Measurements from ENCODE around the gene PNPLA5.
"Not testable (repeated sequence)": the region's sequence is repeated elsewhere in the genome, so short reads cannot be mapped to it uniquely, and the experiment has no call there.

Gene PNPLA5

DNA sequence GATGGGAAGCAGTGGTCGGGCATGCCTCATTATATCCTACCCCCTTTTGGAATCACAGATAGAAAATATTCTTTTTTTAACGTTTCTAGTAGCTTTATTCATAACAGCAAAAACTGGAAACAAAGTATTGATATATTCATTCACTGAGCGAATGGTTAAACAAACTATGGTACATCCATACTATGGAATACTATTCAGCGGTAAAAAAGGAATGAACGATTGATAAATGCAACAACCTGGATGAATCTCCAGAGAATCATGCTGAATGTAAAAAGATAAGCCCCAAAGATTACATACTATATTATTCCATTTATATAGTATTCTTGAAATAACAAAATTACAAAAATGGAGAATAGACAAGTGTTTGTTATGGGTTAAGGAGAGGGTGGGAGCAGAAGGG, 22.0 kb downstream of the PNPLA5 start:
- Histone ChIP-seq H3K27me3 (ENCODE audit: insufficient read depth, poor library complexity, severe bottlenecking) (no peaks in the 10 kb centered on the region), H3K27ac (replicated peaks) (no peak overlapping the region), H3K4me3 (replicated peaks; ENCODE audit: insufficient read depth, low read length) (no peak overlapping the region)
- no peak for DNase-seq (ENCODE audit: low read depth in 1 of 2, low spot score in 1 of 2)
- TF ChIP-seq CTCF (IDR thresholded peaks at IDR 0.05; ENCODE audit: insufficient read depth, low read length): no peak
- no peak for TF ChIP-seq POLR2AphosphoS5 (IDR thresholded peaks at IDR 0.05; ENCODE audit: low read depth)
- no peak for TF ChIP-seq GABPA (IDR thresholded peaks at IDR 0.05; ENCODE audit: low read depth)
- TF ChIP-seq REST (IDR thresholded peaks at IDR 0.05; ENCODE audit: insufficient replicate concordance, low read depth): no peak
- no peak for TF ChIP-seq SPI1 (IDR thresholded peaks at IDR 0.05; ENCODE audit: borderline replicate concordance, low read depth)

DNA sequence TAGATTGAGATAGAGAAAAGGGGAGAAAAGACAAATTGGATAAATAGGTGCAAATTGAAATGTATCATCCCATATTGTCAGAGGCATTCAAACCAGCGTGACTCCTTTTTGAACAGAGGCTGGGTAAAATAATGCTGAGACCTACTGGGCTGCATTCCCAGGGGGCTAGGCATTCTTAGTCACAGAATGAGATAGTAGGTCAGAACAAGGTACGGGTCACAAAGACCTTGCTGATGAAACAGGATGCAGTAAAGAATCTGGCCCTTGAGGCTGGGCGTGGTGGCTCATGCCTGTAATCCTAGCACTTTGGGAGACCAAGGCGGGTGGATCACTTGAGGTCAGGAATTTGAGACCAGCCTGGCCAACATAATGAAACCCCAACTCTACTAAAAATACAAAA, 22.8 kb downstream of the PNPLA5 start:
- DNase-seq (ENCODE audit: low read depth in 1 of 2, low spot score in 1 of 2); H3K4me3 ChIP-seq (replicated peaks; ENCODE audit: insufficient read depth, low read length); H3K27ac ChIP-seq (replicated peaks); H3K27me3 ChIP-seq (ENCODE audit: insufficient read depth, poor library complexity, severe bottlenecking): not testable (repeated sequence)

- H3K27me3 ChIP-seq (ENCODE audit: insufficient read depth, poor library complexity, severe bottlenecking): no peaks in the 10 kb centered on the region
- peak; percentile 16 to 21 for DNase-seq (ENCODE audit: low read depth in 1 of 2, low spot score in 1 of 2)
- TF ChIP-seq GABPA (IDR thresholded peaks at IDR 0.05; ENCODE audit: low read depth): no peak
- no peak for TF ChIP-seq CTCF (IDR thresholded peaks at IDR 0.05; ENCODE audit: insufficient read depth, low read length)
- TF ChIP-seq POLR2AphosphoS5 (IDR thresholded peaks at IDR 0.05; ENCODE audit: low read depth): no peak
- TF ChIP-seq SPI1 (IDR thresholded peaks at IDR 0.05; ENCODE audit: borderline replicate concordance, low read depth): peak; percentile 26; the same call in 1 of the 2 replicates
- TF ChIP-seq REST (IDR thresholded peaks at IDR 0.05; ENCODE audit: insufficient replicate concordance, low read depth): peak; percentile 100
- H3K4me3 ChIP-seq (replicated peaks; ENCODE audit: insufficient read depth, low read length): no peak overlapping the region
- no peak overlapping the region for H3K27ac ChIP-seq (replicated peaks)
Measured at GRCh38 chr22:43867839-43868635, 23.8 kb downstream of the PNPLA5 start.

GRCh38 chr22:43862882-43863202, 29.0 kb downstream of the PNPLA5 start:
- DNase-seq (ENCODE audit: low read depth in 1 of 2, low spot score in 1 of 2): no peak
- peaks cover 4% of the 10 kb centered on the region for H3K27me3 ChIP-seq (ENCODE audit: insufficient read depth, poor library complexity, severe bottlenecking)
- no peak overlapping the region for H3K4me3 ChIP-seq (replicated peaks; ENCODE audit: insufficient read depth, low read length)
- no peak overlapping the region for H3K27ac ChIP-seq (replicated peaks)
- no peak for TF ChIP-seq SPI1 (IDR thresholded peaks at IDR 0.05; ENCODE audit: borderline replicate concordance, low read depth)

Data from HL-60 (cell line).